NCI-H345 treated with DMSO at 0.1 percent for 48 hours (cell line): Measurements from ENCODE around the gene TMEM250.

ENCODE experiments used
- DNase-seq: peaks from one replicate; lab custom pipeline; 2025; ENCODE audit not compliant: unreplicated experiment; lab: John Stamatoyannopoulos, UW

Gene TMEM250

GRCh38 chr9:136147890-136148714, 29.4 kb upstream of the TMEM250 start:
- DNase-seq, result no peak

GRCh38 chr9:136147038-136147889, 28.6 kb upstream of the TMEM250 start:
- no peak for DNase-seq

- no peak for DNase-seq
Observed at GRCh38 chr9:136146126-136147037, 27.7 kb upstream of the TMEM250 start.

- DNase-seq, result no peak
Observed at GRCh38 chr9:136145580-136145979, 26.9 kb upstream of the TMEM250 start.

DNA sequence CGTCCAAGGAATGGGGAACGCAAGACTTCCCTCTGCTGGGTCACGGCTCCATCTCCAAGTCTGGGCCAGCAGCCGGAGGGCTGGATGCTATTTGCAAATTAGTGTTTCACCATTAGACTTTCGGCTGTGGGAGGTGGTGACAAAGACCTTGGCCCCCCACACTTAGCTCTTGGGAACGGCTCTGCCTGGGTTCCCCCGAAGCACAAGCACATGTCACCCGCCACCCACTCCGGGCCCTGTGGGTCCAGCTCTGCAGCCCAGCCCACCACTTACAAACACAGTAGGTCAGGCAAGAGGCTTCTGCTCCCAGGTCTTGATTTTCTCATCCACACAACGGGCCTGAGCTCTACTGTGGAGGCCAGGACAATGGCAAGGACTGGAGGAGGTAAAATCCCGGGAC, 25.8 kb upstream of the TMEM250 start:
- DNase-seq, result no peak

GRCh38 chr9:136143215-136144001, 24.7 kb upstream of the TMEM250 start:
- DNase-seq, result no peak

- no peak for DNase-seq
Observed at GRCh38 chr9:136142859-136143214, 24.2 kb upstream of the TMEM250 start.

- no peak for DNase-seq
Observed at GRCh38 chr9:136142414-136142796, 23.7 kb upstream of the TMEM250 start.

DNA sequence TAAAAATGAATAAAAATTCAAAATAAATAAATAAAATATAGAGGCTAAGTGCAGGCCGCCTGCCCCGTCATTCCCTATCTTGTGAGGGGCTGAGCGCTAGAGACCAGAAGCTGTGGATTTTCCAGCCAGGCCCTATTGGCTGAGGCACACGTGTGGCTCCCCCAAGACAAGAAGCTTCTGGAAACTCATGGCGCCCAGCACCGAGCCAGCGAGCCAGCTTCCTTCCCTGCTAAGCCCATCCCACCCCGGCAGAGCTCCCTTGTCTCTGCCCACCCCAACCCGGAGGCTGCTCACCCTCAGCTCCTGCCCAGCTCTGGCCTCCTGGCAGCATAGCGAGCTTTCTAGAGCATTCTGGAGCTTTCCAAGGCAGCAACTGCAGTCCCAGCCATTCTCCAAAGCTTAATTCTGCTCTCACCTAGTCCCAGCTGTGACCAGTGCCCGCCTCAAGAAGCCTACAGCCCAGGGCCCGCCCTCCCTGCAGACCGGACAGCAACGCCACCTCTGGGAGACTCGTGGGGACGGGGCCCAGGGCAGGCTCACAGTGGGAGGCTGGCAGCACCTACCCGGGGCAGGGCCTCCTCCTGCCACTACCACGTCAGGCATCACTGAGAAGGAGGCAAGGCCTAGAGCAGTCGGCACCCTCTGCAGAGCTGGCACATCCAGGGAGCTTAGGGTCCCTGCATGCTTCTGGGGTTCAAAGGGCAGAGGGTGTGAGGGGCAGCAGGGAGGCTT, 23.2 kb upstream of the TMEM250 start:
- DNase-seq, result no peak

- DNase-seq, result peak; percentile 85
Observed at GRCh38 chr9:136140966-136141365, 22.3 kb upstream of the TMEM250 start.

- no peak for DNase-seq
Observed at GRCh38 chr9:136140046-136140445, 21.4 kb upstream of the TMEM250 start.

DNA sequence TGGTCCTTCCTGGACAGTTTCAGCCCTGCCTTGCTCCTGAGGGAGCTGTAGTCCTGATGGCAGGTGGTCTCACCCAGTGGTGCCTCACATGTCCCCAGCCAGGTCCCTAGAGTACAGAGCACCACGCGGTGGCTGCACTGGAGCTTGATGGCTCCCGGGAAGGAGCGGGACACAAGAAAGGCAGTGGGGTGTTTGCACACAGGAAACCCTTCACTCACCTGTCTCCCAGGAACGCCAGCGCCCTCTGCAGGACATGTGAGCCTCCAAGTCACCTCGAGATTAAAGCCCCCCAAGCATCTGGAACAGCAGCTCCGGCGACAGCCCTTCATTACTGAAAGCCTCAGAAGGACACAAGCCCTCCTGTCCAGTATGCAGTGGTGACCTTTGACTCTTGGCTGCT, 19.9 kb upstream of the TMEM250 start:
- no peak for DNase-seq

GRCh38 chr9:136137321-136138265, 18.9 kb upstream of the TMEM250 start:
- DNase-seq, result no peak

GRCh38 chr9:136136127-136136925, 17.7 kb upstream of the TMEM250 start:
- no peak for DNase-seq

- no peak for DNase-seq
Observed at GRCh38 chr9:136135326-136136126, 16.9 kb upstream of the TMEM250 start.

DNA sequence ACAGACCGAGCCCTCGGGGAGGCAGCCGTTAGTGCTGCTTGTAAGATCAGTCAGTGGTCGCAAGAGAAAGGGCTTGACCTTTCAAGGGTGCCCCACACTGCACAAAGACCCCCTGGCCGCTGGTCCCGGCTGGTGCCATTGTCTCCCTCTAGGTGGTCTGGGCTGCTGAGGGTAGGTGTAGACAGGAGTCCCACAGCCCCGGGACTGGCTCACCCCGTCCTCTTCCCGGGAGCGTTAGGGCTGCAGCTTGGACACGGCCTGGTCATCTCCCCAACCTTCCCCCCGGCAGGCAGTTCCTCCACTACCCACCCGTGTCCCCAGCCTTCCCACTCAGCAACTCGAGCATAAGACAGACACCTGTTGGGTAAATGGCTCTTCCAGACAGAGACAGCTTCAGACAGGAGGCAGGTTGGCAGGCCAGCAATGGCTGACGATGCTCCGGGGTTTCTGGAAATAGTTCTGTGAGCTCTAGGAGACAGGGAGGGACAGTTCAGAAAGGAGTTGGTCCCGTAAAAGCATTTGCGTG, 15.3 kb upstream of the TMEM250 start:
- DNase-seq, result no peak
